Mucosa of descending colon (tissue), 3 donors: ENCODE data around the gene CDK11A. TPM values are rescaled to one million over a fixed set of nuclear protein-coding genes. Genes with fewer than 3 reads are reported as not detected.

Experiments used
- ATAC-seq: fragments of 200-7000 bp; cut with Tn5 transposase; one replicate; pipeline ENCODE4 v1.9.1; 2020; ENCODE audit warnings: mild to moderate bottlenecking, moderate library complexity
- DNase-seq, 3 donors: peaks; one replicate each; pipeline ENCODE4 v3.0.0-alpha.2; 2020
- H3K36me3 ChIP-seq: fragments of 200-600 bp; one replicate; pipeline ENCODE4 v1.8.0; 2021; ENCODE audit warnings: low read depth, mild to moderate bottlenecking
- H3K4me1 ChIP-seq: fragments of 200-600 bp; one replicate; pipeline ENCODE4 v1.8.0; 2021; ENCODE audit warnings: low read depth, mild to moderate bottlenecking
- H3K4me3 ChIP-seq: fragments of 200-600 bp; one replicate; pipeline ENCODE4 v1.8.0; 2021; ENCODE audit warnings: mild to moderate bottlenecking
- H3K9me3 ChIP-seq: fragments of 200-600 bp; one replicate; pipeline ENCODE4 v1.8.0; 2021; ENCODE audit warnings: mild to moderate bottlenecking
- CTCF ChIP-seq: fragments of 200-600 bp; IDR thresholded peaks from one replicate; pipeline ENCODE4 v1.8.0; 2022; ENCODE audit warnings: antibody characterized with exemption, mild to moderate bottlenecking
- intact Hi-C, 2 donors: fragments of 100-400 bp; cut with DNase I in 1 of 2; cut with micrococcal nuclease in 1 of 2; formaldehyde crosslinking; loops; one replicate each; pipeline versions ENCODE4 v1.11.0 to v1.11.1; 2022; cut with DNase I, micrococcal nuclease
- total RNA-seq, 3 donors: library from RNA; stranded (reverse); fragmentation: NEBNext Ultra II Directional in 2 of 3; extraction: Animal tissue kit (Norgen Biotek cat#: 25700) in 2 of 3; gene quantifications; one replicate each; pipeline versions ENCODE4 v1.2.1 to v1.2.4, GENCODE V29; 2021 to 2023
- donor health status: DM: no; HTN: no; CAD: no; lungs with moderate emphysema.
- donor health status: DM: no; HTN: no; CAD: no.
- donor health status: DM: no; HTN: yes; CAD: no.

The CDK11A gene
- total RNA-seq, 3 donors from 2014 or later = 67.1 to 91.0 (median 83.5) TPM

- DNase-seq = peak in 1 of 3 donors; percentile 53
- Histone ChIP-seq H3K4me1 (peaks cover under 1% of the 10 kb centered on the region), H3K36me3 (no peaks in the 10 kb centered on the region), H3K9me3 (peaks cover 3% of the 10 kb centered on the region), H3K4me3 (no peak overlapping the region)
- no peak for ATAC-seq
- no peak for TF ChIP-seq CTCF
- intact Hi-C loops = no loop called here
Measured at GRCh38 chr1:1764876-1765470, 40.8 kb upstream of the CDK11A start.

GRCh38 chr1:1763657-1764621 lies 39.8 kb upstream of the CDK11A start:
- no peak for TF ChIP-seq CTCF
- no peak overlapping the region for H3K4me3 ChIP-seq
- peak in 1 of 3 donors; percentile 79 for DNase-seq
- peaks cover 11% of the 10 kb centered on the region for H3K4me1 ChIP-seq
- intact Hi-C loops = no loop called here
- no peaks in the 10 kb centered on the region for H3K36me3 ChIP-seq
- peak; percentile 11 for ATAC-seq
- no peaks in the 10 kb centered on the region for H3K9me3 ChIP-seq

GRCh38 chr1:1761504-1762376 lies 37.6 kb upstream of the CDK11A start:
- Histone ChIP-seq H3K36me3 (no peaks in the 10 kb centered on the region), H3K4me1 (peaks cover 24% of the 10 kb centered on the region), H3K4me3 (no peak overlapping the region), H3K9me3 (no peaks in the 10 kb centered on the region)
- ATAC-seq (no peak), DNase-seq (peak in 1 of 3 donors; percentile 49)
- TF ChIP-seq CTCF = no peak
- intact Hi-C loops = no loop called here

GRCh38 chr1:1760715-1761114 lies 36.6 kb upstream of the CDK11A start:
- DNase-seq (peak in 1 of 3 donors; percentile 12), ATAC-seq (no peak)
- no peaks in the 10 kb centered on the region for H3K36me3 ChIP-seq
- peaks cover 24% of the 10 kb centered on the region for H3K4me1 ChIP-seq
- H3K9me3 ChIP-seq = no peaks in the 10 kb centered on the region
- no peak for TF ChIP-seq CTCF
- intact Hi-C loops = no loop called here
- H3K4me3 ChIP-seq = no peak overlapping the region

GRCh38 chr1:1760345-1760650 lies 36.1 kb upstream of the CDK11A start:
- intact Hi-C loops = no loop called here
- Histone ChIP-seq H3K36me3 (no peaks in the 10 kb centered on the region), H3K4me3 (no peak overlapping the region), H3K4me1 (peaks cover 24% of the 10 kb centered on the region), H3K9me3 (no peaks in the 10 kb centered on the region)
- ATAC-seq = no peak
- no peak for TF ChIP-seq CTCF
- DNase-seq = peak in 1 of 3 donors; percentile 52
